Measurements from ENCODE around the gene SUMF1.

Gene SUMF1

GRCh38 chr3:4492208-4493013 lies 25.3 kb upstream of the SUMF1 start:
- TF ChIP-seq CTCF (IDR thresholded peaks at IDR 0.05; ENCODE audit: borderline replicate concordance, insufficient read depth, low read depth, low read length): no peak
- H3K4me3 ChIP-seq (ENCODE audit: low read depth, low read length): peak overlapping the region; percentile 73

- TF ChIP-seq CTCF (IDR thresholded peaks at IDR 0.05; ENCODE audit: borderline replicate concordance, insufficient read depth, low read depth, low read length): no peak
- H3K4me3 ChIP-seq (ENCODE audit: low read depth, low read length): no peak overlapping the region
Observed at GRCh38 chr3:4491855-4492207, 24.8 kb upstream of the SUMF1 start.

- H3K4me3 ChIP-seq (ENCODE audit: low read depth, low read length): no peak overlapping the region
- no peak for TF ChIP-seq CTCF (IDR thresholded peaks at IDR 0.05; ENCODE audit: borderline replicate concordance, insufficient read depth, low read depth, low read length)
Observed at GRCh38 chr3:4478261-4478660, 11.2 kb upstream of the SUMF1 start.

- no peak overlapping the region for H3K4me3 ChIP-seq (ENCODE audit: low read depth, low read length)
- no peak for TF ChIP-seq CTCF (IDR thresholded peaks at IDR 0.05; ENCODE audit: borderline replicate concordance, insufficient read depth, low read depth, low read length)
Observed at GRCh38 chr3:4476496-4476895, 9.4 kb upstream of the SUMF1 start.

GRCh38 chr3:4475804-4476203 lies 8.7 kb upstream of the SUMF1 start:
- H3K4me3 ChIP-seq (ENCODE audit: low read depth, low read length): no peak overlapping the region
- no peak for TF ChIP-seq CTCF (IDR thresholded peaks at IDR 0.05; ENCODE audit: borderline replicate concordance, insufficient read depth, low read depth, low read length)

- no peak for TF ChIP-seq CTCF (IDR thresholded peaks at IDR 0.05; ENCODE audit: borderline replicate concordance, insufficient read depth, low read depth, low read length)
- no peak overlapping the region for H3K4me3 ChIP-seq (ENCODE audit: low read depth, low read length)
Observed at GRCh38 chr3:4474683-4475490, 7.8 kb upstream of the SUMF1 start.
